GM23248 (cell line): ENCODE measurements around the gene SHQ1.

Experiments used
- EZH2 ChIP-seq: fragments of 200-600 bp; sonication (generic); IDR thresholded peaks from 2 replicates; pipeline ENCODE4 v1.6.1; 2018; ENCODE audit warnings: antibody characterized with exemption, mild to moderate bottlenecking; ENCODE audit not compliant: insufficient read depth, poor library complexity, severe bottlenecking
- EZH2phosphoT487 ChIP-seq: fragments of 200-600 bp; sonication (generic); IDR thresholded peaks from 2 replicates; pipeline ENCODE4 v1.6.1; 2018; ENCODE audit warnings: antibody characterized with exemption, moderate library complexity, mild to moderate bottlenecking, low read depth; ENCODE audit not compliant: insufficient read depth

DNA sequence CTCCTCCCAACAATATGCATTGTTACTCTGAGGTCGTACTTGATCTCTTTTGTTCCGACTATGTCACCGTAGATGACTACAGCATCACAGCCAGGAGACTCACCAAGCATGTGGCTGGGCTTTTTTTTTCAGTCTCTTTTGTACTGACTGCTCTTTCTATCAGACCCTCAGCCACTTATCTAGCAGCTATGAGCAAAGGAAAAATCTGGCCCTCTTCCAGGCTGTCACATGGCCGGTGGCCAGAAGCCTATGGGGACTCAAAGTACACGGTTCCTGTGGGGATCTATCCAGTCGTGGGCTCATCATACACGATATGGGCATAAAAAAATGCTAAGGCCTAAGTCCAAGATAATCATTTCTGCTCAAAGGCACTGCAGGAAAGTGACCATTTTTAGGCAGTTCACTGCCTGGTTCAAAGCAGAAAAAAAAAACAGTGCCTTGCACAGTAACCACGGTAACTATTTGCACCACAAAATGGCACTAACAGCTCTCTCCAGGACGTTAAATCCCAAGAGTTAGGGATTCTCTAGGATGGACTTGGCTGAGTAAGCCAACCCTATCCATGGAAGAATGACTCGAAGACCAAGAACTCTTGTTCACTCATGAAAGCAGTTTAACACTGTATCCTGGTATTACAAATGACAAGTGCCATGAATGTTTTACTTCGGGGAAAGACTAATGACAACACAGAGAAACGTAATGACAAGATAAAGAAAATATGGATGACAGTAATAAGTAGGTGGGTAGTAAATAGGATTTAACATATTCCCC lies 50.3 kb downstream of the SHQ1 start:
- no peak for TF ChIP-seq EZH2
- no peak for TF ChIP-seq EZH2phosphoT487
